Cardiac muscle cell (in vitro differentiated cells and primary cell): Measurements from ENCODE around the gene CLEC7A. TPM values are rescaled to one million over a fixed set of nuclear protein-coding genes. Genes with fewer than 3 reads are reported as not detected.

Source experiments
- DNase-seq, 2 donors: peaks; one replicate each; pipeline versions ENCODE4 v3.0.0 to v3.0.0-alpha.2; 2010 to 2017; ENCODE audit warnings: low read depth in 1 of 2, low spot score in 1 of 2
- H3K27ac ChIP-seq: fragments of 200-600 bp; sonication (generic); 2 replicates; pipeline ENCODE4 v1.5.1; 2016
- H3K27me3 ChIP-seq: fragments of 200-600 bp; sonication (generic); 2 replicates; pipeline ENCODE4 v1.6.0; 2016; ENCODE audit warnings: control low read depth
- H3K36me3 ChIP-seq: fragments of 200-600 bp; sonication (generic); 2 replicates; pipeline ENCODE4 v1.5.1; 2016; ENCODE audit warnings: control low read depth
- H3K4me1 ChIP-seq: fragments of 200-600 bp; sonication (generic); 2 replicates; pipeline ENCODE4 v1.8.1; 2017; ENCODE audit warnings: low read depth, mild to moderate bottlenecking, mixed run types
- H3K4me3 ChIP-seq: fragments of 200-600 bp; sonication (generic); 2 replicates; pipeline ENCODE4 v1.5.1; 2016; ENCODE audit warnings: mild to moderate bottlenecking
- H3K9me3 ChIP-seq: fragments of 200-600 bp; sonication (generic); 2 replicates; pipeline ENCODE4 v1.5.1; 2017; ENCODE audit warnings: low read depth, mild to moderate bottlenecking, control low read depth
- polyA plus RNA-seq: library from polyadenylated mRNA; unstranded; fragments of >200 nt; fragmentation: Nextera tagmentation; extraction: Ambion mirVana; gene quantifications from 2 replicates; pipeline ENCODE4 v1.2.1, GENCODE V29; 2016
- total RNA-seq: library from RNA; depleted of rRNA; stranded (reverse); fragments of >200 nt; gene quantifications from 2 replicates; pipeline ENCODE4 v1.2.3, GENCODE V29; 2016
- TF ChIP-seq, protein P1 (sequence below): IDR thresholded peaks from 2 replicates; pipeline ENCODE4 v1.5.1; 2012; ENCODE audit warnings: low read depth, mild to moderate bottlenecking, low read length

CLEC7A gene
- total and polyA plus RNA-seq, 2 experiments from 2014 or later = not detected

- no peak for DNase-seq
- Histone ChIP-seq H3K36me3 (no peaks in the 10 kb centered on the region), H3K27ac (no peak overlapping the region), H3K27me3 (no peaks in the 10 kb centered on the region), H3K4me1 (no peaks in the 10 kb centered on the region), H3K9me3 (no peaks in the 10 kb centered on the region), H3K4me3 (no peak overlapping the region)
- TF ChIP-seq, protein P1, sequence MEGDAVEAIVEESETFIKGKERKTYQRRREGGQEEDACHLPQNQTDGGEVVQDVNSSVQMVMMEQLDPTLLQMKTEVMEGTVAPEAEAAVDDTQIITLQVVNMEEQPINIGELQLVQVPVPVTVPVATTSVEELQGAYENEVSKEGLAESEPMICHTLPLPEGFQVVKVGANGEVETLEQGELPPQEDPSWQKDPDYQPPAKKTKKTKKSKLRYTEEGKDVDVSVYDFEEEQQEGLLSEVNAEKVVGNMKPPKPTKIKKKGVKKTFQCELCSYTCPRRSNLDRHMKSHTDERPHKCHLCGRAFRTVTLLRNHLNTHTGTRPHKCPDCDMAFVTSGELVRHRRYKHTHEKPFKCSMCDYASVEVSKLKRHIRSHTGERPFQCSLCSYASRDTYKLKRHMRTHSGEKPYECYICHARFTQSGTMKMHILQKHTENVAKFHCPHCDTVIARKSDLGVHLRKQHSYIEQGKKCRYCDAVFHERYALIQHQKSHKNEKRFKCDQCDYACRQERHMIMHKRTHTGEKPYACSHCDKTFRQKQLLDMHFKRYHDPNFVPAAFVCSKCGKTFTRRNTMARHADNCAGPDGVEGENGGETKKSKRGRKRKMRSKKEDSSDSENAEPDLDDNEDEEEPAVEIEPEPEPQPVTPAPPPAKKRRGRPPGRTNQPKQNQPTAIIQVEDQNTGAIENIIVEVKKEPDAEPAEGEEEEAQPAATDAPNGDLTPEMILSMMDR = no peak
These were observed 45.3 kb downstream of the CLEC7A start for GRCh38 chr12:10084733-10085132.

GRCh38 chr12:10082117-10082874 is 47.7 kb downstream of the CLEC7A start:
- H3K27me3 ChIP-seq = no peaks in the 10 kb centered on the region
- H3K9me3 ChIP-seq = no peaks in the 10 kb centered on the region
- no peaks in the 10 kb centered on the region for H3K4me1 ChIP-seq
- TF ChIP-seq, protein P1 = no peak
- DNase-seq = no peak
- no peaks in the 10 kb centered on the region for H3K36me3 ChIP-seq
- no peak overlapping the region for H3K4me3 ChIP-seq
- H3K27ac ChIP-seq = no peak overlapping the region

DNA sequence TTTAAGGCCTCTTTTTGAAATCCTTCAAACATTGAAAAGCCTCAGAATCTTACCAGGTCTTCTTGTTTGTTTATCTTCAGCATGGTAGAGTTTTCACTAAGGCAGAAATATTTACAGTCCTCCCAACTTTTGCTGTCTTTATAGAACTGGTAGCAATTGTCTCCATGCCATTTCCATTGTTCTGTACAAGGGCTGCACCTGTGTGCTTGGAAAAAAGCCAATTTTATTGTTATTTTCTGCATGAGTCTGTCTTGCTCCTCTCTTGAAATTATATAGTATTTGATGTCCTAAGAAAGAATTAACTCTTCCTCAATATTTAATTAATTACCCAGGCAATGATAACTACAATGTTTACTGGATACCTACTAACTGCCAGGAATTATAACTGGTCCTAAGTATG is 54.5 kb downstream of the CLEC7A start:
- Histone ChIP-seq H3K27ac (no peak overlapping the region), H3K9me3 (no peaks in the 10 kb centered on the region), H3K36me3 (no peaks in the 10 kb centered on the region), H3K27me3 (peaks cover 3% of the 10 kb centered on the region), H3K4me1 (no peaks in the 10 kb centered on the region), H3K4me3 (no peak overlapping the region)
- TF ChIP-seq, protein P1 = no peak
- DNase-seq = no peak

- DNase-seq = no peak
- TF ChIP-seq, protein P1 = no peak
- no peak overlapping the region for H3K27ac ChIP-seq
- no peaks in the 10 kb centered on the region for H3K9me3 ChIP-seq
- H3K4me1 ChIP-seq = no peaks in the 10 kb centered on the region
- H3K27me3 ChIP-seq = peaks cover 3% of the 10 kb centered on the region
- no peak overlapping the region for H3K4me3 ChIP-seq
- no peaks in the 10 kb centered on the region for H3K36me3 ChIP-seq
These were observed 56.7 kb downstream of the CLEC7A start for GRCh38 chr12:10073261-10073660.

GRCh38 chr12:10072131-10072530 is 57.9 kb downstream of the CLEC7A start:
- no peaks in the 10 kb centered on the region for H3K4me1 ChIP-seq
- H3K36me3 ChIP-seq = no peaks in the 10 kb centered on the region
- no peaks in the 10 kb centered on the region for H3K9me3 ChIP-seq
- DNase-seq = no peak
- TF ChIP-seq, protein P1 = no peak
- H3K27me3 ChIP-seq = peaks cover 3% of the 10 kb centered on the region
- no peak overlapping the region for H3K27ac ChIP-seq
- no peak overlapping the region for H3K4me3 ChIP-seq
